ENCODE data around the gene ZDHHC9. TPM values are rescaled to one million over a fixed set of nuclear protein-coding genes. Genes with fewer than 3 reads are reported as not detected.

ZDHHC9 gene
- total and polyA plus RNA-seq, 9 of the 15 experiments (the other 6 are each of a cell fraction or from before 2014, with no cell fraction given) = 6.8 to 22.4 (median 9.1) TPM

- H3K9ac ChIP-seq (ENCODE audit: insufficient read depth in 1 of 2, low read depth in 2 of 2, low read length in 2 of 2) = no peak overlapping the region
- no peaks in the 10 kb centered on the region for H3K27me3 ChIP-seq (ENCODE audit: control insufficient read depth in 2 of 2, insufficient read depth in 2 of 2, low read length in 2 of 2)
- peaks cover 49% of the 10 kb centered on the region; the same call in 2 of the 3 replicates for H3K36me3 ChIP-seq (ENCODE audit: control insufficient read depth, insufficient read depth, low read length)
- ChIA-PET CTCF (ENCODE audit: low intra/inter-chr PET ratio) (no interaction called here), POLR2A (interaction anchor here (0.5 kb wide), 1 partner anchor 8 kb away, joined by 3 read pairs; no protein-coding TSS in a partner anchor)
- DNase-seq (ENCODE audit: extremely low read depth in 1 of 4, low spot score in 3 of 4) = no peak
- no peak overlapping the region for H3K27ac ChIP-seq (ENCODE audit: extremely low read depth, low read depth, low read length)
- TF ChIP-seq ZNF507 (tag; conservative IDR thresholded peaks at IDR 0.05) (no peak), SP1 (CRISPR knock-in tag; IDR thresholded peaks at IDR 0.05) (no peak), ZNF212 (CRISPR knock-in tag; IDR thresholded peaks at IDR 0.05) (no peak), ZNF766 (CRISPR knock-in tag; conservative IDR thresholded peaks at IDR 0.05) (no peak), NCOA1 (IDR thresholded peaks at IDR 0.05; ENCODE audit: low read depth) (no peak), FOSL1 (tag; conservative IDR thresholded peaks at IDR 0.05) (peak; percentile 53), SMARCA4 (IDR thresholded peaks at IDR 0.05) (no peak), ELF1 (tag; IDR thresholded peaks at IDR 0.05) (no peak)
- no peaks in the 10 kb centered on the region for H3K4me1 ChIP-seq (replicated peaks in 1 of 2; ENCODE audit: control insufficient read depth in 2 of 2, insufficient read depth in 2 of 2, low read length in 2 of 2)
- H3K9me3 ChIP-seq (replicated peaks; ENCODE audit: control insufficient read depth, insufficient read depth, low read depth, low read length) = no peaks in the 10 kb centered on the region
- ATAC-seq = no peak
- no peak for FAIRE-seq
- in situ Hi-C loops (cut with MboI) (no loop called here), intact Hi-C loops (cut with micrococcal nuclease) (no loop called here)
- H3K9me1 ChIP-seq (ENCODE audit: control insufficient read depth, insufficient read depth, low read length) = no peaks in the 10 kb centered on the region
- H4K20me1 ChIP-seq (replicated peaks; ENCODE audit: control insufficient read depth, insufficient read depth, low read length) = no peaks in the 10 kb centered on the region
- no peak overlapping the region for H2AFZ ChIP-seq (ENCODE audit: low read depth, low read length)
- H3K79me2 ChIP-seq (ENCODE audit: control insufficient read depth, insufficient read depth, low read length) = no peaks in the 10 kb centered on the region
- WGBS (ENCODE audit: insufficient coverage, low coverage, missing lambda C conversion rate) = 79% methylated on average over 7 of the region's 7 CpGs
- no peak overlapping the region for H3K4me3 ChIP-seq
- no peak overlapping the region for H3K4me2 ChIP-seq (ENCODE audit: insufficient read depth, low read length)
- no TSS peak for BruUV-seq (replicated peaks)
Measured at GRCh38 chrX:129808829-129809796, 34.6 kb downstream of the ZDHHC9 start.

Data from K562 (cell line).